ENCODE measurements around the gene TAGLN3. TPM values are rescaled to one million over a fixed set of nuclear protein-coding genes. Genes with fewer than 3 reads are reported as not detected.

Gene TAGLN3
- total and polyA plus RNA-seq, 2 donors (not counting 3 experiments of a cell fraction or from before 2014, with no cell fraction given): not detected

- CTCF ChIA-PET: interaction anchor here (0.9 to 14.6 kb wide), 4 partner anchors 20 to 276 kb away, joined by 3 to 291 read pairs (median 5); no protein-coding TSS in a partner anchor
- Histone ChIP-seq H3K36me3 (ENCODE audit: control insufficient read depth in 2 of 2, extremely low read depth in 1 of 2, insufficient read depth in 2 of 2, low read length in 2 of 2) (peaks cover 7 to 10% of the 10 kb centered on the region in 2 experiments), H3K27ac (ENCODE audit: insufficient read depth, low read depth, low read length) (no peak overlapping the region), H3K4me3 (replicated peaks in 1 of 3; ENCODE audit: insufficient read depth in 1 of 3, low read depth in 1 of 3, low read length in 3 of 3) (no peak overlapping the region), H3K9ac (replicated peaks; ENCODE audit: extremely low read depth, insufficient read depth, low read length) (no peak overlapping the region), H3K27me3 (ENCODE audit: control insufficient read depth in 2 of 2, insufficient read depth in 2 of 2, low read length in 2 of 2) (no peaks in the 10 kb centered on the region), H2AFZ (ENCODE audit: low read depth, low read length) (no peak overlapping the region), H3K4me2 (ENCODE audit: insufficient read depth, low read length) (no peak overlapping the region), H3K4me1 (ENCODE audit: control insufficient read depth, extremely low read depth, insufficient read depth, low read length) (no peaks in the 10 kb centered on the region), H3K9me1 (replicated peaks; ENCODE audit: control insufficient read depth, extremely low read depth, insufficient read depth, low read length) (no peaks in the 10 kb centered on the region), H3K79me2 (ENCODE audit: control insufficient read depth, insufficient read depth, low read length) (peaks cover 2% of the 10 kb centered on the region), H4K20me1 (replicated peaks; ENCODE audit: control insufficient read depth, extremely low read depth, insufficient read depth, low read length) (no peaks in the 10 kb centered on the region), H3K9me3 (replicated peaks; ENCODE audit: control insufficient read depth, insufficient read depth, low read length) (no peaks in the 10 kb centered on the region)
- dilution Hi-C loops (cut with MboI; ENCODE audit: extremely low pct_ligation_motif_present, low sequenced_read_pairs): no loop called here
- BruUV-seq (replicated peaks): no TSS peak
- intact Hi-C loops (cut with micrococcal nuclease): no loop called here
- TF ChIP-seq POLR2AphosphoS5 (IDR thresholded peaks at IDR 0.05; ENCODE audit: insufficient read depth, low read depth, low read length) (no peak), GATA2 (IDR thresholded peaks at IDR 0.05; ENCODE audit: insufficient read depth, insufficient read length, low read depth, low read length) (no peak), CTCF (IDR thresholded peaks at IDR 0.05; ENCODE audit: extremely low read depth in 1 of 2, insufficient read depth in 1 of 2, low read depth in 1 of 2, low read length in 2 of 2) (no peak), JUN (IDR thresholded peaks at IDR 0.05; ENCODE audit: borderline replicate concordance, insufficient read depth, insufficient read length, low read depth) (no peak), FOS (IDR thresholded peaks at IDR 0.05; ENCODE audit: borderline replicate concordance, insufficient read depth, low read length) (no peak), EZH2 (IDR thresholded peaks at IDR 0.05; ENCODE audit: borderline replicate concordance, low read depth, low read length, severe bottlenecking) (no peak), POLR2A (IDR thresholded peaks at IDR 0.05; ENCODE audit: low read depth, low read length) (no peak), MAX (IDR thresholded peaks at IDR 0.05; ENCODE audit: insufficient read depth, insufficient read length) (no peak), MYC (IDR thresholded peaks at IDR 0.05; ENCODE audit: low read depth, low read length) (no peak)
- DNase-seq (ENCODE audit: low read depth, low spot score) (no peak), FAIRE-seq (no peak)
- POLR2A ChIA-PET: no interaction called here
Observed at GRCh38 chr3:111993038-111993437, 5.7 kb upstream of the TAGLN3 start.

Measured in endothelial cell of umbilical vein (primary cell).